ENCODE data around the gene SLC2A8. TPM values are rescaled to one million over a fixed set of nuclear protein-coding genes. Genes with fewer than 3 reads are reported as not detected.
A peak's percentile ranks its signal among the peaks of the same experiment; 100 is the strongest.

Gene SLC2A8
- total RNA-seq, 4 donors from 2014 or later: 7.4 to 58.1 (median 42.9) TPM

- TF ChIP-seq CTCF (IDR thresholded peaks at IDR 0.05) (no peak), POLR2A (IDR thresholded peaks at IDR 0.05) (peak; percentile 99)
- DNase-seq: peak; percentile 98 to 99 (median 99)
Observed at GRCh38 chr9:127450830-127451607, 54.0 kb downstream of the SLC2A8 start, which contains the start of the genes LRSAM1 and RPL12. Gene LRSAM1 (plus strand): TSS chr9:127451510. CDS start chr9:127454528, 3,018 bp downstream. Gene RPL12 (minus strand): TSS chr9:127451406. CDS start chr9:127451317, 89 bp downstream.

GRCh38 chr9:127451608-127451857 is 54.6 kb downstream of the SLC2A8 start:
- Histone ChIP-seq H3K27ac (peak overlapping the region; percentile 88 to 96 (median 92)), H3K36me3 (peaks cover 0 to 34% (median 0%) of the 10 kb centered on the region in 3 donors), H3K27me3 (no peaks in the 10 kb centered on the region), H3K9me3 (no peaks in the 10 kb centered on the region), H3K4me1 (peaks cover 0 to 34% (median 11%) of the 10 kb centered on the region in 4 donors), H3K4me3 (peak overlapping the region; percentile 65 to 96 (median 81))
- no peak for TF ChIP-seq CTCF (IDR thresholded peaks at IDR 0.05)
- TF ChIP-seq POLR2A (IDR thresholded peaks at IDR 0.05): no peak
- no peak for DNase-seq

More at GRCh38 chr9:127450830-127451607, 54.0 kb downstream of the SLC2A8 start, which contains the start of the genes LRSAM1 and RPL12:
- Histone ChIP-seq H3K27me3 (no peaks in the 10 kb centered on the region), H3K27ac (peak within 1 kb of the TSS; percentile 88 to 96 (median 92)), H3K9me3 (no peaks in the 10 kb centered on the region), H3K36me3 (peaks cover 0 to 39% (median 0%) of the 10 kb centered on the region in 3 donors), H3K4me3 (peak within 1 kb of the TSS; percentile 65 to 96 (median 81)), H3K4me1 (peaks cover 0 to 34% (median 11%) of the 10 kb centered on the region in 4 donors)

GRCh38 chr9:127451858-127452656 is 55.1 kb downstream of the SLC2A8 start:
- no peaks in the 10 kb centered on the region for H3K9me3 ChIP-seq
- peaks cover 0 to 31% (median 0%) of the 10 kb centered on the region in 3 donors for H3K36me3 ChIP-seq
- H3K27me3 ChIP-seq: no peaks in the 10 kb centered on the region
- H3K4me3 ChIP-seq: peak overlapping the region; percentile 65 to 96 (median 81)
- H3K4me1 ChIP-seq: peaks cover 0 to 34% (median 11%) of the 10 kb centered on the region in 4 donors
- DNase-seq: peak; percentile 33 to 63 (median 62)
- TF ChIP-seq POLR2A (IDR thresholded peaks at IDR 0.05): no peak
- TF ChIP-seq CTCF (IDR thresholded peaks at IDR 0.05): no peak
- peak overlapping the region; percentile 88 to 96 (median 92) for H3K27ac ChIP-seq

- peaks cover 0 to 31% (median 0%) of the 10 kb centered on the region in 3 donors for H3K36me3 ChIP-seq
- peak in 1 of 2 donors; percentile 21 for TF ChIP-seq POLR2A (IDR thresholded peaks at IDR 0.05)
- no peak for TF ChIP-seq CTCF (IDR thresholded peaks at IDR 0.05)
- peak overlapping the region in 2 of 4 donors; percentile 65 to 79 for H3K4me3 ChIP-seq
- peak overlapping the region in 2 of 4 donors; percentile 88 to 89 for H3K27ac ChIP-seq
- peaks cover 0 to 34% (median 11%) of the 10 kb centered on the region in 4 donors for H3K4me1 ChIP-seq
- no peaks in the 10 kb centered on the region for H3K27me3 ChIP-seq
- no peaks in the 10 kb centered on the region for H3K9me3 ChIP-seq
- DNase-seq: peak in 2 of 3 donors; percentile 61 to 79
Observed at GRCh38 chr9:127452691-127453090, 55.7 kb downstream of the SLC2A8 start.

GRCh38 chr9:127455324-127455992 is 58.5 kb downstream of the SLC2A8 start:
- peak in 2 of 3 donors; percentile 54 to 63 for DNase-seq
- H3K27me3 ChIP-seq: no peaks in the 10 kb centered on the region
- H3K4me1 ChIP-seq: peaks cover 0 to 14% (median 6%) of the 10 kb centered on the region in 4 donors
- TF ChIP-seq POLR2A (IDR thresholded peaks at IDR 0.05) (no peak), CTCF (IDR thresholded peaks at IDR 0.05) (peak in 4 of 6 experiments; percentile 21 to 51 (median 42))
- H3K4me3 ChIP-seq: no peak overlapping the region
- H3K27ac ChIP-seq: peak overlapping the region in 1 of 4 donors; percentile 13
- peaks cover 0 to 30% (median 0%) of the 10 kb centered on the region in 3 donors for H3K36me3 ChIP-seq
- no peaks in the 10 kb centered on the region for H3K9me3 ChIP-seq

Data from Peyer's patch (tissue), 4 donors.